WTC11 (cell line): ENCODE data around the gene FBP1. TPM values are rescaled to one million over a fixed set of nuclear protein-coding genes. Genes with fewer than 3 reads are reported as not detected.

Source experiments
- ATAC-seq: fragments of 200-7000 bp; cut with Tn5 transposase; 2 replicates; pipeline ENCODE4 v1.10.0; 2021; ENCODE audit warnings: mild to moderate bottlenecking, moderate library complexity
- CTCF ChIA-PET: fragments of 300-600 bp; sonication (Branson Sonifier 250); formaldehyde crosslinking; loops from one replicate; lab custom pipeline; 2021; ENCODE audit warnings: antibody characterized with exemption; lab: Charles Lee
- POLR2A ChIA-PET: fragments of 350-600 bp; sonication (Branson Sonifier 250); formaldehyde crosslinking; loops from one replicate; lab custom pipeline; 2021; ENCODE audit warnings: antibody characterized with exemption; lab: Charles Lee
- DNase-seq: peaks from one replicate; pipeline ENCODE4 v3.0.0; 2021; ENCODE audit warnings: low spot score
- H3K27ac Mint-ChIP-seq: 2 replicates; pipeline ENCODE4 v1.8.0; 2021; ENCODE audit warnings: mixed read lengths
- H3K27me3 Mint-ChIP-seq: 2 replicates; pipeline ENCODE4 v1.8.0; 2021; ENCODE audit warnings: low read depth, mild to moderate bottlenecking, moderate library complexity, mixed read lengths
- H3K36me3 Mint-ChIP-seq: 2 replicates; pipeline ENCODE4 v1.8.0; 2021; ENCODE audit warnings: mixed read lengths
- H3K4me1 Mint-ChIP-seq: 2 replicates; pipeline ENCODE4 v1.8.0; 2022; ENCODE audit warnings: mixed read lengths
- H3K4me3 Mint-ChIP-seq: 2 replicates; pipeline ENCODE4 v1.8.0; 2021; ENCODE audit warnings: mild to moderate bottlenecking, moderate library complexity, mixed read lengths
- H3K9me3 Mint-ChIP-seq: 2 replicates; pipeline ENCODE4 v1.8.0; 2021; ENCODE audit warnings: mixed read lengths
- CREB1 ChIP-seq: sonication (generic); formaldehyde crosslinking; IDR thresholded peaks from 2 replicates; pipeline ENCODE4 v1.8.0; 2023; ENCODE audit warnings: mild to moderate bottlenecking, missing genetic modification reagents
- ELF4 ChIP-seq: sonication (generic); formaldehyde crosslinking; IDR thresholded peaks from 2 replicates; pipeline ENCODE4 v1.8.1; 2022; ENCODE audit warnings: low read depth, mild to moderate bottlenecking, moderate library complexity, missing genetic modification reagents
- HMGXB4 ChIP-seq: sonication (generic); formaldehyde crosslinking; IDR thresholded peaks from 2 replicates; pipeline ENCODE4 v1.8.1; 2023; ENCODE audit warnings: mild to moderate bottlenecking, moderate library complexity, missing genetic modification reagents
- JUN ChIP-seq: sonication (generic); formaldehyde crosslinking; IDR thresholded peaks from 2 replicates; pipeline ENCODE4 v1.8.0; 2023; ENCODE audit warnings: mild to moderate bottlenecking, missing genetic modification reagents
- OVOL2 ChIP-seq: fragments of 250-450 bp; sonication (Bioruptor Pico); IDR thresholded peaks from 2 replicates; pipeline ENCODE4 v1.9.0; 2021; ENCODE audit warnings: mild to moderate bottlenecking, borderline replicate concordance
- PRDM15 ChIP-seq: sonication (generic); formaldehyde crosslinking; IDR thresholded peaks from 2 replicates; pipeline ENCODE4 v1.8.0; 2022; ENCODE audit warnings: missing genetic modification reagents
- RORB ChIP-seq: fragments of 250-450 bp; sonication (Bioruptor Pico); IDR thresholded peaks from 2 replicates; pipeline ENCODE4 v1.9.0; 2021; ENCODE audit warnings: mild to moderate bottlenecking
- SMAD4 ChIP-seq: sonication (generic); formaldehyde crosslinking; IDR thresholded peaks from 2 replicates; pipeline ENCODE4 v1.8.0; 2022; ENCODE audit warnings: mild to moderate bottlenecking, missing genetic modification reagents
- SP1 ChIP-seq: sonication (generic); formaldehyde crosslinking; conservative IDR thresholded peaks from 2 replicates; pipeline ENCODE4 v1.8.1; 2022; ENCODE audit warnings: missing genetic modification reagents
- ZBTB21 ChIP-seq: sonication (generic); formaldehyde crosslinking; IDR thresholded peaks from 2 replicates; pipeline ENCODE4 v1.8.1; 2023; ENCODE audit warnings: mild to moderate bottlenecking, missing genetic modification reagents, borderline replicate concordance
- ZNF263 ChIP-seq: sonication (generic); formaldehyde crosslinking; IDR thresholded peaks from 2 replicates; pipeline ENCODE4 v1.8.1; 2022; ENCODE audit warnings: low read depth, mild to moderate bottlenecking, moderate library complexity, missing genetic modification reagents
- ZNF281 ChIP-seq: sonication (generic); formaldehyde crosslinking; IDR thresholded peaks from 2 replicates; pipeline ENCODE4 v1.8.0; 2023; ENCODE audit warnings: mild to moderate bottlenecking, missing genetic modification reagents
- ZNF317 ChIP-seq: sonication (generic); formaldehyde crosslinking; IDR thresholded peaks from 2 replicates; pipeline ENCODE4 v1.8.1; 2023; ENCODE audit warnings: low read depth, mild to moderate bottlenecking, moderate library complexity, missing genetic modification reagents, borderline replicate concordance
- ZNF416 ChIP-seq: fragments of 250-450 bp; sonication (Bioruptor Pico); IDR thresholded peaks from 2 replicates; pipeline ENCODE4 v1.9.0; 2021; ENCODE audit warnings: mild to moderate bottlenecking, inconsistent platforms
- total RNA-seq: library from RNA; stranded (reverse); gene quantifications from 3 replicates; pipeline ENCODE4 v1.2.3, GENCODE V29; 2021
- TF ChIP-seq, protein P1 (sequence below): sonication (generic); formaldehyde crosslinking; IDR thresholded peaks from 2 replicates; pipeline ENCODE4 v1.8.1; 2022; ENCODE audit warnings: mild to moderate bottlenecking, missing genetic modification reagents, moderate library complexity, borderline replicate concordance
- TF ChIP-seq, protein P2 (sequence below): sonication (generic); formaldehyde crosslinking; IDR thresholded peaks from 2 replicates; pipeline ENCODE4 v1.8.1; 2023; ENCODE audit warnings: mild to moderate bottlenecking, missing genetic modification reagents

Gene FBP1
- total RNA-seq, 1 experiment from 2014 or later = 6.4 TPM

- TF ChIP-seq PRDM15 (CRISPR knock-in tag) = no peak
- TF ChIP-seq, protein P1, sequence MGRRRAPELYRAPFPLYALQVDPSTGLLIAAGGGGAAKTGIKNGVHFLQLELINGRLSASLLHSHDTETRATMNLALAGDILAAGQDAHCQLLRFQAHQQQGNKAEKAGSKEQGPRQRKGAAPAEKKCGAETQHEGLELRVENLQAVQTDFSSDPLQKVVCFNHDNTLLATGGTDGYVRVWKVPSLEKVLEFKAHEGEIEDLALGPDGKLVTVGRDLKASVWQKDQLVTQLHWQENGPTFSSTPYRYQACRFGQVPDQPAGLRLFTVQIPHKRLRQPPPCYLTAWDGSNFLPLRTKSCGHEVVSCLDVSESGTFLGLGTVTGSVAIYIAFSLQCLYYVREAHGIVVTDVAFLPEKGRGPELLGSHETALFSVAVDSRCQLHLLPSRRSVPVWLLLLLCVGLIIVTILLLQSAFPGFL (CRISPR knock-in tag) = no peak
- TF ChIP-seq RORB (CRISPR knock-in tag) = no peak
- no peak for TF ChIP-seq ZNF416 (CRISPR knock-in tag)
- no peak for TF ChIP-seq ZNF317 (CRISPR knock-in tag)
- TF ChIP-seq, protein P2, sequence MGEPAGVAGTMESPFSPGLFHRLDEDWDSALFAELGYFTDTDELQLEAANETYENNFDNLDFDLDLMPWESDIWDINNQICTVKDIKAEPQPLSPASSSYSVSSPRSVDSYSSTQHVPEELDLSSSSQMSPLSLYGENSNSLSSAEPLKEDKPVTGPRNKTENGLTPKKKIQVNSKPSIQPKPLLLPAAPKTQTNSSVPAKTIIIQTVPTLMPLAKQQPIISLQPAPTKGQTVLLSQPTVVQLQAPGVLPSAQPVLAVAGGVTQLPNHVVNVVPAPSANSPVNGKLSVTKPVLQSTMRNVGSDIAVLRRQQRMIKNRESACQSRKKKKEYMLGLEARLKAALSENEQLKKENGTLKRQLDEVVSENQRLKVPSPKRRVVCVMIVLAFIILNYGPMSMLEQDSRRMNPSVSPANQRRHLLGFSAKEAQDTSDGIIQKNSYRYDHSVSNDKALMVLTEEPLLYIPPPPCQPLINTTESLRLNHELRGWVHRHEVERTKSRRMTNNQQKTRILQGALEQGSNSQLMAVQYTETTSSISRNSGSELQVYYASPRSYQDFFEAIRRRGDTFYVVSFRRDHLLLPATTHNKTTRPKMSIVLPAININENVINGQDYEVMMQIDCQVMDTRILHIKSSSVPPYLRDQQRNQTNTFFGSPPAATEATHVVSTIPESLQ (CRISPR knock-in tag) = no peak
- TF ChIP-seq ZNF263 (CRISPR knock-in tag) = no peak
- no peak for TF ChIP-seq SMAD4 (CRISPR knock-in tag)
- no peak for TF ChIP-seq CREB1 (CRISPR knock-in tag)
- TF ChIP-seq ZNF281 = no peak
Measured at GRCh38 chr9:94675008-94675881, 35.9 kb upstream of the FBP1 start (continued).

DNA sequence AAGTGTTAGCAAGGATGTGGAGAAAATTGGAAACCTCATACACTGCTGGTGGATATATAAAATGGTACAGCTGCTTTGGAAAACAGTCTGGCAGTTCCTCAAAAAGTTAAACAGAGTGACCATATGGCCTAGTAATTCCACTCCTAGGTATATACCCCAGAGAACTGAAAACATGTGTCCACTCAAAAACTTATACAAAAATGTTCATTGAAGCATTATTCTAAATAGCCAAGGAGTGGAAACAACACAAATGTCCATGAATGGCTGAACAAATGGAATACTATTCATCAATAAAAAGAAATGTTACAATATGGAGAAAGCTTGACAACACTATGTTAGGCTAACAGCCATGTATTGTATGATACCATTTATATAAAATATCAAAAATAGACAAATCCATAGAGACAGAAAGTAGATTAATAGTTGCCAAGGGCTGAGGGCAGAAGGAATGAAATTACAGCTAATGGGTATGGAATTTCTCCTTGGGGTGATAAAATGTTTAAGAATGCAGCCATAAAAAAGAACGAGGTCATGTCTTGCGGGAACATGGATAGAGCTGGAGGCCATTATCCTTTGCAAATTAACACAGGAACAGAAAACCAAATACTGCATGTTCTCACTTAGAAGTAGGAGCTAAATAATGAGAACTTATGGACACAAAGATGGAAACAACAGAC is 33.6 kb upstream of the FBP1 start:
- no peak for DNase-seq
- TF ChIP-seq ZBTB21 (CRISPR knock-in tag) (no peak), SP1 (CRISPR knock-in tag) (no peak), OVOL2 (no peak), JUN (CRISPR knock-in tag) (no peak), HMGXB4 (CRISPR knock-in tag) (no peak), PRDM15 (CRISPR knock-in tag) (no peak), ELF4 (no peak), CREB1 (CRISPR knock-in tag) (no peak)
- no peak overlapping the region for H3K27ac Mint-ChIP-seq
- H3K27me3 Mint-ChIP-seq = no peaks in the 10 kb centered on the region
- no peaks in the 10 kb centered on the region for H3K36me3 Mint-ChIP-seq
- ChIA-PET POLR2A (no interaction called here), CTCF (interaction anchor here (1.0 kb wide), 1 partner anchor 8 kb away, joined by 3 read pairs; no protein-coding TSS in a partner anchor)
- H3K4me3 Mint-ChIP-seq = no peak overlapping the region
- ATAC-seq = no peak
- peaks cover 9% of the 10 kb centered on the region for H3K9me3 Mint-ChIP-seq
- no peaks in the 10 kb centered on the region for H3K4me1 Mint-ChIP-seq
